Stimulated activated CD4-positive, alpha-beta T cell treated with anti-CD3 and anti-CD28 coated beads, TNF-alpha, amount 100 ng/mL, for 48 hours (primary cell): Measurements from ENCODE around the gene PM20D1.

ENCODE experiments used
- DNase-seq, 3 donors: peaks; one replicate each; pipeline ENCODE4 v3.0.0-alpha.2; 2020; ENCODE audit warnings: low read depth in 3 of 3

The PM20D1 gene

DNA sequence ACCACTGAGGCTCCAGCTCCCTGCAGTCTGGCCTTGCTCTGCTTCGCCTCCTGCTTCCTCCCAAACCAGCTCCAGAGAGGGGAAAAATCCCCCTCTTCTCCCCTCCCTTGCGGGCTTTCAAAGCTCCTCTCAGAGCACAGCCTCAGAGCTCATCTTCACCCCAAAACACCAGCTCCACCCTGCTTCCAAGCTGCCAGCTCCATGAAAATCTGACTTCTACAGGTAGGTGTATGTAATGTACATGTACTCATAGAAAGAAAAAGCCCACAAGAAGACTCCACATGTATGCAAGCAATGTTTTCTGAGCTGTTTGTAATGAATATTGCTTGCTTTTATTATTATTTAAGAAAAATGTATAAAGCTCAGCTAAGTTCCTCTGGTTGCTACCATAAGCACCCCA is 45.3 kb downstream of the PM20D1 start:
- no peak for DNase-seq

GRCh38 chr1:205803986-205804385 is 45.9 kb downstream of the PM20D1 start:
- DNase-seq, result no peak

- no peak for DNase-seq
These were observed 47.9 kb downstream of the PM20D1 start for GRCh38 chr1:205802060-205802459.

DNA sequence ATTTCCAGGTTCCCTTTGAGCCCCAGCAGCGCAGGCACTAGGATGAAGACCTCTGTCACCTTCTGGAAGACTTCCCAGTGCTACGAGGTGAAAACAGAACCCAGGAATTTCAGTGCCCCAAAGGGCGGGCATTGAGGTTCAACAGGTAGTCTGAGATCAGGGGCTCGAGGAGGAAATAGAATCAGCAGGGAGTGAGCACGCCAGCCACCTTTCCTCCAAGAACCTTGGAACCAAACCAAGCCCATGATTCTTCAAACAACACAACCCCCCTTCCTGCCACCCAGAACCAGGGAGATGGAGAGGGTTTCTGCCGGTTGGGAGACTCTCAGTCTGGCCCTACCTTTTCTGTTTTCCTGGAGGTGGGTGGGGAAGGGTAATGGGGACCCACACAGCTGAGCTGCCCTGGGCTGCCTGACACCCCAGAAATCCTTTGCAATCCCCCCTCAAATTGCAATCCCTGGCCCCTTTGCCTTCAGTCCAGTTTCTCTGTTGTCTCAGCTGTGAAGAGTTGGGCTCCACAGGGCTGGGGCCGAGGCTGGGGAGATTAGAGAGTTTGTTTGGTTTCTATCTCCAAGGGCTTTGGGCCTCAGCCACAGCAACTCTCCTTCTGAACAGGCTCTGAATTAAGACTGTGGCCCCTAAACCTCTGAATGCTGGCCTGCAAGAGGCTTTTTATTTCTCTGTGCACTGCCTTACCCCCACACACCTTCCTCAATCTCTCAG is 48.8 kb downstream of the PM20D1 start:
- DNase-seq, result no peak

- DNase-seq, result no peak
These were observed 49.5 kb downstream of the PM20D1 start for GRCh38 chr1:205800427-205800826.

- no peak for DNase-seq
These were observed 51.4 kb downstream of the PM20D1 start for GRCh38 chr1:205798577-205798976.

DNA sequence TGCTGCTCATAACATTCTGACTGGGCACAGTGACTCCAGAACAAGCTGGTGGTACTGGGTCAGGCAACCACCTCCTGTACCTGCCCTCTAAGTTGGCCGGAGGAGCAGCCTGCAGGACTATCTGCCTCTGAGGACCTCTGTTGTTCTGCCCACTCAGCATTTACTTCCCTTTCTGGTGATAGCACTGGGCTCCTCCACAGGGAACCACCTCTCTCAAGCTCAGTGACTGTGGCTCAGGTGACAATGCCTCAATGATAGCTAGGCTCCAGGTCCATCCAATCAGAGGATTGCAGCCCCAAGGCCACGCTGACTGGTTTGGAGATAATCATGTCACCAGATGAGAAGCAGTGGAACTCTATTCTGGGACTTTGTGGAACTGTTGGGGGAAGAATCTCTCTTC is 52.8 kb downstream of the PM20D1 start:
- DNase-seq, result no peak

DNA sequence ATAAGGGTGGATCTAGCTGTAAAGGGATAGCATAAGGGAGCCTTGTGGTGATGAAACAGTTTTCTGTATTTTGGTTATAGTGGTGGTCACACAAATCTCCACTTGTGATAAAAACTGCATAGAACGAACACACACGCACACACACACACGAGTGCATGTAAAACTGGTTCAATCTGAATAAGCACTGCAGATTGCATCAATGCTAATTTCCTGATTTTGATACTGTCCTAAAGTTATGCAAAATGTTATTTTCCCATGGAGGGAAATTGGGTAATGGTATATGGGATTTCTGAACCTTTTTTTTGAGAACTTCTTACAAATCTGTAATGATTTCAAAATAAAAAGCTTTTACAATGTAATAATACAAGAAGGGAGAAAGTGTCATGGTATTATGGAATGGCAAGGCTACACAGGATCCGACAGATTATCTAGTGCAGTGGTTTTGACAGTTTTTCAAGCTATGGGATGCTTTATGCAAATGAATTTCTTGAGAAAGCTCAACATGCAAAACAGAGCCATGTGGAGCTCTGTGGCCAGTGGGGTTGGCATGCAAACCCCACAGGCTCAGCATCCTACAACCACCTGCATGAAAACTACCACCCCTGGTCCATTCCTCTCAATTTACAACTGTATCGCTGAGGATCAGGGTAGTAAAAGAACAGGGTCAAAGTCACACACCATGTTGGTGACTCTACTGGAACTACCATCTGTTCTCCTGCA is 55.8 kb downstream of the PM20D1 start:
- DNase-seq, result no peak

- DNase-seq, result no peak
These were observed 56.8 kb downstream of the PM20D1 start for GRCh38 chr1:205792961-205793673.

DNA sequence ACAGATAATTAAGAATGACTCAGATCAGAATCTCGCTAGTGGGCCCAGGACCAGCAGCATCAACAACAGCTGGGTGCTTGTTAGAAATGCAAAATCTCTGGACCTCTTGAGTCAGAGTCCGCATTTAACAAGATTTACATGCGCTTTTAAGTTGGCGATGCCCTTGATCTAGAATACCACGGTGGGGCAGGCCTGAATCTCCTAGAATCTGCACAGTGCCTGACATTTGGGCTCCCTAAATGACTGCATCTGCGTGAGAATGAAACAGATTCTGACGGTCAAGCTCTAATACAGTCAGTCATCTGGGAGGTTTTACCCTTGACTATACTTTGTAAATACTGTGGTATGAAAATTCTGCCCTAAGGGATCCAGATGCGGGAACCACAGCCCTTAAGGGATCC is 57.5 kb downstream of the PM20D1 start:
- DNase-seq, result no peak

GRCh38 chr1:205791568-205792180 is 58.3 kb downstream of the PM20D1 start:
- DNase-seq, result peak in 2 of 3 donors; percentile 23 to 39

DNA sequence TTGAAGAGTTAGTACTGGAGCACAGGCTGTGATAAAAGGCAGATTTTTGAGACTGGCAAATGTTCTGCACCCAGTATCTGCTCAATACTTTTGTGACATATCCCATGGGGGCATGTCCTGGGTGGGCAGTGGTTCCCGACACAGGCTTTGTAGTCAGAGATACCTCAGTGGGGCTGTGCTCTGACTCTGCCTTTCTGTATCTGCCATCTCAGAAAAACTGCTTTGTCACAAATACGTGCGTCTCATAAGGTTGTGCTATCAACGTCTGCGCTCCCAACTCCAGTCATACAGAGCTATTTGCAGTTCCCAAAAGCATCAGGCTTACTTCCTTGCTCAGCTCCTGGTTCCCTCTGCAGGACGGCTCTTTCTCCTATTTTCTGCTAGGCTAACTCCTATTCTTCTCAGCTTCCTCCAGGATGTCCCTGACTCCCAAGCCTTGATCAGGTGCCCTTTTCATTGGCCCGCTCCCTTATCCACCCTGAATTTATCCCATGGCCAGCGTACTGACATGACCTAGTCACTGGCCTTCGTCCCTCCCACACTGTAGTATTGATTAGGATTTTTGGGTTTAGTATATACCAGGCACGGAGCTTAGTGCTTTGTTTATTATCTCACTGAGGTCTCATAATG is 62.5 kb downstream of the PM20D1 start:
- DNase-seq, result no peak

GRCh38 chr1:205786601-205787000 is 63.3 kb downstream of the PM20D1 start:
- DNase-seq, result no peak

GRCh38 chr1:205785446-205785845 is 64.5 kb downstream of the PM20D1 start:
- DNase-seq, result no peak

DNA sequence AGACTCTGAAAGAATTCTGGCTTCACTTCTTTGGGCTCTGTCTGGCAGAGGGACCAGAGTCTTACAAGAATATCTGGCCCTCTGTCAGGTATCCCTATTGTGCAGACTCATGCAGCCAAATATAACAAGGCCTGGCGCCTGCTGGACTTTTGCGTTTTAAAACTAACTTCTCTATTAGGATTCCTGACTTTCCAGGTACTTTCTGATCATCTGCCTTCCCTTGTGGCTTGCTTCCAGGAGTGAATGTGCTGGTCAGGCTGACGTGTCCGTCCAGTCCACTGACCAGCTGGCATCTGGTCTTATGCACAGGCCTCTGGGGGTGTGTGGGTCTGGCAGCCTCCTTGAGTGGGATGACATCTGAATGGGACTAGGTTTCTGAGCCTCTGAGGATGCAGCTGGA is 66.0 kb downstream of the PM20D1 start:
- DNase-seq, result no peak

- DNase-seq, result no peak
These were observed 66.5 kb downstream of the PM20D1 start for GRCh38 chr1:205783433-205783795.

- no peak for DNase-seq
These were observed 67.1 kb downstream of the PM20D1 start for GRCh38 chr1:205782627-205783432.

GRCh38 chr1:205780335-205780734 is 69.6 kb downstream of the PM20D1 start:
- no peak for DNase-seq
